ENCODE measurements around the gene NCBP1. TPM values are rescaled to one million over a fixed set of nuclear protein-coding genes. Genes with fewer than 3 reads are reported as not detected.

NCBP1 gene
- total and polyA plus RNA-seq, 10 donors = 6.5 to 30.6 (median 23.1) TPM

GRCh38 chr9:97682242-97682641 lies 48.6 kb downstream of the NCBP1 start:
- H3K4me1 ChIP-seq = no peaks in the 10 kb centered on the region
- intact Hi-C loops (cut with DNase I; ENCODE audit: low total_unique reads) = no loop called here
- H3K9me3 ChIP-seq = no peaks in the 10 kb centered on the region
- TF ChIP-seq POLR2AphosphoS5 (IDR thresholded peaks at IDR 0.05) (no peak), POLR2A (IDR thresholded peaks at IDR 0.05) (no peak)
- no peak overlapping the region for H3K4me3 ChIP-seq
- no peaks in the 10 kb centered on the region for H3K27me3 ChIP-seq (replicated peaks in 1 of 7)
- WGBS, 5 donors = 92 to 100% (median 96%) methylated on average over 1 of the region's 1 CpG
- no peak for DNase-seq
- peaks cover 0 to 100% (median 81%) of the 10 kb centered on the region in 6 donors for H3K36me3 ChIP-seq
- H3K27ac ChIP-seq = no peak overlapping the region

GRCh38 chr9:97688654-97689053 lies 55.0 kb downstream of the NCBP1 start:
- peaks cover 0 to 100% (median 67%) of the 10 kb centered on the region in 6 donors for H3K36me3 ChIP-seq

GRCh38 chr9:97689401-97690180 lies 56.0 kb downstream of the NCBP1 start:
- TF ChIP-seq POLR2A (IDR thresholded peaks at IDR 0.05) (no peak), POLR2AphosphoS5 (IDR thresholded peaks at IDR 0.05) (no peak), CTCF (IDR thresholded peaks at IDR 0.05 in 8 of 11, conservative IDR thresholded peaks at IDR 0.05 in 3 of 11) (no peak)
- H3K4me1 ChIP-seq = peaks cover 5 to 20% (median 9%) of the 10 kb centered on the region in 6 donors
- peaks cover 0 to 90% (median 58%) of the 10 kb centered on the region in 6 donors for H3K36me3 ChIP-seq
- H3K27ac ChIP-seq = no peak overlapping the region
- no peaks in the 10 kb centered on the region for H3K9me3 ChIP-seq
- intact Hi-C loops (cut with DNase I; ENCODE audit: low total_unique reads) = no loop called here
- no peak for DNase-seq
- no peak overlapping the region for H3K4me3 ChIP-seq
- H3K27me3 ChIP-seq (replicated peaks in 1 of 7) = no peaks in the 10 kb centered on the region
- 56 to 72% (median 59%) methylated on average over 4 of the region's 4 CpGs for WGBS, 5 donors

More at GRCh38 chr9:97688654-97689053, 55.0 kb downstream of the NCBP1 start:
- Histone ChIP-seq H3K4me1 (peaks cover 0 to 11% (median 3%) of the 10 kb centered on the region in 6 donors), H3K9me3 (no peaks in the 10 kb centered on the region), H3K27me3 (replicated peaks in 1 of 7) (no peaks in the 10 kb centered on the region), H3K27ac (no peak overlapping the region), H3K4me3 (no peak overlapping the region)
- TF ChIP-seq POLR2A (IDR thresholded peaks at IDR 0.05) = no peak
- TF ChIP-seq POLR2AphosphoS5 (IDR thresholded peaks at IDR 0.05) = no peak
- TF ChIP-seq CTCF (IDR thresholded peaks at IDR 0.05 in 8 of 11, conservative IDR thresholded peaks at IDR 0.05 in 3 of 11) = no peak
- intact Hi-C loops (cut with DNase I; ENCODE audit: low total_unique reads) = no loop called here
- DNase-seq = no peak
- WGBS, 5 donors = 91 to 97% (median 96%) methylated on average over 1 of the region's 1 CpG

GRCh38 chr9:97694769-97695168 lies 61.1 kb downstream of the NCBP1 start:
- Histone ChIP-seq H3K36me3 (peaks cover 0 to 38% (median 25%) of the 10 kb centered on the region in 6 donors), H3K27me3 (replicated peaks in 1 of 7) (no peaks in the 10 kb centered on the region), H3K4me1 (peaks cover 23 to 61% (median 44%) of the 10 kb centered on the region in 6 donors), H3K4me3 (no peak overlapping the region), H3K9me3 (no peaks in the 10 kb centered on the region), H3K27ac (no peak overlapping the region)
- 82 to 96% (median 91%) methylated on average over 7 of the region's 7 CpGs for WGBS, 5 donors
- DNase-seq = no peak
- intact Hi-C loops (cut with DNase I; ENCODE audit: low total_unique reads) = no loop called here
- TF ChIP-seq CTCF (IDR thresholded peaks at IDR 0.05 in 8 of 11, conservative IDR thresholded peaks at IDR 0.05 in 3 of 11) (no peak), POLR2A (IDR thresholded peaks at IDR 0.05) (no peak), POLR2AphosphoS5 (IDR thresholded peaks at IDR 0.05) (no peak)
